H1 (cell line): Measurements from ENCODE around the gene CEP170. TPM values are rescaled to one million over a fixed set of nuclear protein-coding genes. Genes with fewer than 3 reads are reported as not detected.

Source experiments
- CTCF ChIA-PET: fragments of 300-600 bp; sonication (Branson Sonifier 250); formaldehyde crosslinking; loops from one replicate; lab custom pipeline; 2021; ENCODE audit not compliant: partially characterized antibody; lab: Charles Lee
- POLR2A ChIA-PET: fragments of 300-600 bp; sonication (Branson Sonifier 250); formaldehyde crosslinking; loops from one replicate; lab custom pipeline; 2021; ENCODE audit warnings: inconsistent platforms; ENCODE audit not compliant: partially characterized antibody; lab: Charles Lee
- DNase-seq, 2 experiments: peaks; one replicate each; pipeline versions ENCODE4 v3.0.0 to v3.0.0-alpha.2; 2010 to 2022; ENCODE audit warnings: low spot score in 2 of 2, low read depth in 1 of 2, mixed read lengths in 1 of 2
- FAIRE-seq: peaks from 2 replicates; lab custom pipeline; 2011; peaks lifted over from hg19 to GRCh38; lab: Jason Lieb, UNC
- H2AFZ ChIP-seq: 2 replicates; pipeline ENCODE4 v1.8.1; 2012; ENCODE audit warnings: low read length, inconsistent platforms
- H2AK5ac ChIP-seq: 2 replicates; pipeline ENCODE4 v1.6.1; 2013; ENCODE audit warnings: low read depth, low read length
- H2BK120ac ChIP-seq: replicated peaks from 2 replicates; pipeline ENCODE3; 2013; ENCODE audit warnings: low read depth, low read length, inconsistent platforms
- H2BK12ac ChIP-seq: 2 replicates; pipeline ENCODE4 v1.6.1; 2013; ENCODE audit warnings: low read depth, low read length
- H2BK15ac ChIP-seq: 2 replicates; pipeline ENCODE4 v1.6.1; 2013; ENCODE audit warnings: low read length
- H2BK20ac ChIP-seq: 2 replicates; pipeline ENCODE4 v1.6.1; 2013; ENCODE audit warnings: low read length
- H2BK5ac ChIP-seq: 2 replicates; pipeline ENCODE4 v1.6.1; 2013; ENCODE audit warnings: low read depth, low read length
- H3K14ac ChIP-seq: 2 replicates; pipeline ENCODE4 v1.6.1; 2013; ENCODE audit warnings: inconsistent platforms; ENCODE audit not compliant: insufficient read length
- H3K18ac ChIP-seq: 2 replicates; pipeline ENCODE4 v1.6.1; 2013; ENCODE audit warnings: low read length; ENCODE audit errors: extremely low read depth
- H3K23ac ChIP-seq: 2 replicates; pipeline ENCODE4 v1.6.1; 2013; ENCODE audit warnings: inconsistent platforms; ENCODE audit not compliant: insufficient read length
- H3K23me2 ChIP-seq: 2 replicates; pipeline ENCODE4 v1.6.1; 2013; ENCODE audit warnings: low read depth, low read length
- H3K27ac ChIP-seq: 2 replicates; pipeline ENCODE4 v1.6.1; 2011; ENCODE audit warnings: low read depth, low read length, inconsistent platforms
- H3K27me3 ChIP-seq, 4 experiments: replicated peaks in 1 of 4; 1 replicate in 1 of 4; 2 replicates in 3 of 4; pipeline versions ENCODE4 v1.6.1 to v1.8.1; 2011 to 2013; ENCODE audit warnings: low read length in 3 of 4, mild to moderate bottlenecking in 3 of 4, inconsistent platforms in 2 of 4, mixed read lengths in 2 of 4, moderate library complexity in 1 of 4; ENCODE audit not compliant: control insufficient read depth in 3 of 4, insufficient read depth in 3 of 4; ENCODE audit errors: extremely low read depth in 1 of 4
- H3K36me3 ChIP-seq, 4 experiments: 2 replicates each; pipeline versions ENCODE4 v1.6.1 to v1.8.1; 2011 to 2013; ENCODE audit warnings: mild to moderate bottlenecking in 4 of 4, low read length in 3 of 4, moderate library complexity in 2 of 4, control low read depth in 1 of 4, inconsistent platforms in 1 of 4; ENCODE audit not compliant: insufficient read depth in 4 of 4, control insufficient read depth in 2 of 4
- H3K4ac ChIP-seq: replicated peaks from 2 replicates; pipeline ENCODE3; 2013; ENCODE audit warnings: low read length, low read depth, mixed read lengths, inconsistent platforms; ENCODE audit not compliant: insufficient read length
- H3K4me1 ChIP-seq, 4 experiments: replicated peaks in 1 of 4; 1 replicate in 1 of 4; 2 replicates in 3 of 4; pipeline versions ENCODE4 v1.6.1 to v1.8.1; 2011 to 2013; ENCODE audit warnings: low read length in 3 of 4, inconsistent platforms in 2 of 4, mixed read lengths in 1 of 4; ENCODE audit not compliant: insufficient read depth in 4 of 4, control insufficient read depth in 3 of 4
- H3K4me2 ChIP-seq, 2 experiments: 2 replicates each; pipeline versions ENCODE4 v1.6.1 to v1.8.1; 2011 to 2013; ENCODE audit warnings: low read depth in 2 of 2, low read length in 2 of 2, control low read depth in 1 of 2, inconsistent platforms in 1 of 2, mild to moderate bottlenecking in 1 of 2; ENCODE audit not compliant: insufficient read depth in 1 of 2
- H3K4me3 ChIP-seq, 4 experiments: fragments of 200-600, 300-600 bp in 1 of 4; sonication (generic), shearing (Covaris generic), sonication (Bioruptor Twin) in 1 of 4; 2 replicates each; pipeline versions ENCODE4 v1.5.1 to v1.8.1; 2011 to 2016; ENCODE audit warnings: low read length in 4 of 4, low read depth in 3 of 4, control low read depth in 2 of 4, inconsistent platforms in 2 of 4, mild to moderate bottlenecking in 2 of 4, mixed read lengths in 1 of 4, moderate library complexity in 1 of 4; ENCODE audit not compliant: insufficient read depth in 2 of 4; ENCODE audit errors: extremely low read depth in 1 of 4
- H3K56ac ChIP-seq: replicated peaks from 2 replicates; pipeline ENCODE3; 2013; ENCODE audit warnings: low read depth, mild to moderate bottlenecking, mixed read lengths, low read length, inconsistent platforms; ENCODE audit not compliant: insufficient read length
- H3K79me1 ChIP-seq: 2 replicates; pipeline ENCODE4 v1.6.1; 2013; ENCODE audit warnings: low read depth, low read length, control low read depth
- H3K79me2 ChIP-seq, 2 experiments: 2 replicates each; pipeline versions ENCODE4 v1.6.1 to v1.8.1; 2012 to 2013; ENCODE audit warnings: low read length in 2 of 2, mild to moderate bottlenecking in 2 of 2, inconsistent platforms in 1 of 2; ENCODE audit not compliant: insufficient read depth in 2 of 2, control insufficient read depth in 1 of 2
- H3K9ac ChIP-seq, 4 experiments: replicated peaks in 1 of 4; 1 replicate in 1 of 4; 2 replicates in 3 of 4; pipeline versions ENCODE4 v1.6.1 to v1.8.1; 2011 to 2013; ENCODE audit warnings: low read depth in 3 of 4, low read length in 3 of 4, control low read depth in 2 of 4, mild to moderate bottlenecking in 2 of 4, moderate library complexity in 2 of 4, inconsistent platforms in 1 of 4; ENCODE audit errors: extremely low read depth in 1 of 4
- H3K9me3 ChIP-seq, 2 experiments: 2 replicates each; pipeline versions ENCODE4 v1.6.1 to v1.8.1; 2012 to 2013; ENCODE audit warnings: mild to moderate bottlenecking in 2 of 2, moderate library complexity in 2 of 2, control low read depth in 1 of 2, inconsistent platforms in 1 of 2, low read depth in 1 of 2, low read length in 1 of 2, mixed read lengths in 1 of 2; ENCODE audit not compliant: insufficient read depth in 2 of 2
- H4K20me1 ChIP-seq, 2 experiments: replicated peaks in 1 of 2; 2 replicates each; pipeline versions ENCODE3 to v1.8.1; 2011 to 2013; ENCODE audit warnings: inconsistent platforms in 2 of 2, low read length in 2 of 2, mild to moderate bottlenecking in 1 of 2; ENCODE audit not compliant: insufficient read depth in 2 of 2, control insufficient read depth in 1 of 2
- H4K5ac ChIP-seq: 2 replicates; pipeline ENCODE4 v1.6.1; 2013; ENCODE audit warnings: low read length, low read depth, mixed read lengths, inconsistent platforms; ENCODE audit not compliant: insufficient read length
- H4K8ac ChIP-seq: 2 replicates; pipeline ENCODE4 v1.8.0; 2013; ENCODE audit warnings: mild to moderate bottlenecking, moderate library complexity, low read length, inconsistent platforms; ENCODE audit not compliant: insufficient read depth; ENCODE audit errors: extremely low read depth
- H4K91ac ChIP-seq: replicated peaks from 2 replicates; pipeline ENCODE3; 2013; ENCODE audit warnings: low read length, mixed read lengths, inconsistent platforms; ENCODE audit not compliant: insufficient read length
- ASH2L ChIP-seq: fragments of 200-600, 300-600 bp; sonication (generic); IDR thresholded peaks from one replicate; pipeline ENCODE4 v1.7.1; 2017; ENCODE audit warnings: low read length
- CHD2 ChIP-seq: IDR thresholded peaks from 2 replicates; pipeline ENCODE4 v1.6.1; 2012; ENCODE audit warnings: low read length, improper control_type of control experiment
- CTCF ChIP-seq, 3 experiments: IDR thresholded peaks; 1 replicate in 2 of 3; 2 replicates in 1 of 3; pipeline versions ENCODE4 v1.5.1 to v1.6.1; 2011; ENCODE audit warnings: low read length in 3 of 3, mild to moderate bottlenecking in 3 of 3, inconsistent platforms in 2 of 3, low read depth in 1 of 3, moderate library complexity in 1 of 3; ENCODE audit not compliant: insufficient read depth in 1 of 3; ENCODE audit errors: control extremely low read depth in 1 of 3
- EP300 ChIP-seq, 2 experiments: IDR thresholded peaks; 1 replicate in 1 of 2; 2 replicates in 1 of 2; pipeline ENCODE4 v1.6.1; 2011 to 2012; ENCODE audit warnings: low read depth in 2 of 2, low read length in 2 of 2, mild to moderate bottlenecking in 2 of 2, borderline replicate concordance in 1 of 2, inconsistent platforms in 1 of 2, moderate library complexity in 1 of 2
- GABPA ChIP-seq: IDR thresholded peaks from 2 replicates; pipeline ENCODE4 v1.6.1; 2011; ENCODE audit warnings: mild to moderate bottlenecking, low read length, moderate library complexity, borderline replicate concordance; ENCODE audit not compliant: insufficient read depth
- JUND ChIP-seq: IDR thresholded peaks from 2 replicates; pipeline ENCODE4 v1.6.1; 2011; ENCODE audit warnings: mild to moderate bottlenecking, improper control_type of control experiment, low read length
- RAD21 ChIP-seq, 2 experiments: IDR thresholded peaks in 1 of 2; conservative IDR thresholded peaks in 1 of 2; 2 replicates each; pipeline ENCODE4 v1.6.1; 2011; ENCODE audit warnings: low read depth in 2 of 2, low read length in 2 of 2, improper control_type of control experiment in 1 of 2, inconsistent platforms in 1 of 2, mild to moderate bottlenecking in 1 of 2, moderate library complexity in 1 of 2
- SAP30 ChIP-seq: fragments of 300-600 bp; sonication (generic); IDR thresholded peaks from 2 replicates; pipeline ENCODE4 v1.7.1; 2012; ENCODE audit warnings: low read length, moderate library complexity, mild to moderate bottlenecking, inconsistent platforms; ENCODE audit not compliant: insufficient read depth, insufficient replicate concordance
- SIN3A ChIP-seq, 2 experiments: IDR thresholded peaks in 1 of 2; conservative IDR thresholded peaks in 1 of 2; 2 replicates each; pipeline ENCODE4 v1.6.1; 2011 to 2012; ENCODE audit warnings: low read length in 2 of 2, improper control_type of control experiment in 1 of 2, low read depth in 1 of 2, mild to moderate bottlenecking in 1 of 2
- TAF1 ChIP-seq: IDR thresholded peaks from 2 replicates; pipeline ENCODE4 v1.6.1; 2011; ENCODE audit warnings: mild to moderate bottlenecking, low read depth, low read length
- TAF7 ChIP-seq: optimal IDR thresholded peaks from 2 replicates; pipeline ENCODE3; 2011; ENCODE audit warnings: low read depth, mild to moderate bottlenecking, inconsistent platforms, low read length, moderate library complexity, borderline replicate concordance
- WGBS, 2 experiments: shearing (Covaris generic) in 1 of 2; methylation state at CpG; one replicate each; pipeline versions ENCODE4 v1.1.6 to v1.1.7; 2013 to 2015; ENCODE audit warnings: low lambda C conversion rate in 2 of 2, mixed read lengths in 2 of 2, inconsistent platforms in 1 of 2, low coverage in 1 of 2, missing lambda C conversion rate in 1 of 2; ENCODE audit not compliant: insufficient replicate concordance in 2 of 2, insufficient coverage in 1 of 2, insufficient read length in 1 of 2; ENCODE audit errors: extremely low coverage in 1 of 2, missing lambda C conversion rate in 1 of 2; 5-methylcytosine and 5-hydroxymethylcytosine counted together
- polyA plus RNA-seq, 7 experiments: library from polyadenylated mRNA; depleted of rRNA in 3 of 7; stranded (reverse) in 5 of 7; unstranded in 2 of 7; fragments of >200 nt in 5 of 7; fragments of 200-250 nt in 2 of 7; gene quantifications; 1 replicate in 5 of 7; 2 replicates in 1 of 7; 4 replicates in 1 of 7; pipeline versions ENCODE4 v1.2.1 to v1.2.3, GENCODE V29; 2011 to 2013; ENCODE audit warnings: missing spikeins in 2 of 7, mixed read lengths in 2 of 7
- total RNA-seq: library from RNA; stranded (reverse); fragmentation: NEBNext Ultra II Directional; extraction: Animal tissue kit (Norgen Biotek cat#: 25700); gene quantifications from 2 replicates; pipeline ENCODE4 v1.2.1, GENCODE V29; 2021

Gene CEP170
- total and polyA plus RNA-seq, 2 of the 8 experiments (the other 6 are each of a cell fraction or from before 2014, with no cell fraction given): 33.1 to 97.2 TPM

DNA sequence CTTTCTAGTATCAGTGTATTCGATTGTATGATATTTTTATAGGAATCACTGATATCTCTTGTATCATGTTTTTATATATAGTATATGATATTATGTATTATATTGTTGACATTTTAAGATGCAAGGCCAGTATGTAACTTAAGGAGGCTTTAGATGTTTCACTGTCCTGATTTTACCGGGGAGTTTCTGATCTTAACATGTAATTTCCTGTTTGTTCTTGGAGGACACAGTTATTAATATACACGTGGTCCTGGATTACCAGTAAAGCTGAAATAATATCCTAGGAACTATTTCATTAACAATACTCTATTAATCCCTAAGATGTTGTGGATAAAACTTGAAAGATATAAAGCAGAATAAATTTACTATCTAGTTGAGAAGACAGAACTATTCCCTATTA lies 20.2 kb upstream of the CEP170 start:
- H3K14ac ChIP-seq: no peak overlapping the region
- H2AFZ ChIP-seq: no peak overlapping the region
- POLR2A ChIA-PET: no interaction called here
- no peak overlapping the region for H2BK5ac ChIP-seq
- no peaks in the 10 kb centered on the region for H3K27me3 ChIP-seq
- H3K79me2 ChIP-seq: no peaks in the 10 kb centered on the region
- no peaks in the 10 kb centered on the region for H3K9me3 ChIP-seq
- 91% methylated on average over 3 of the region's 3 CpGs; no CpG with 5 or more reads in 1 of the 2 experiments for WGBS, 2 experiments
- peaks cover 0 to 4% (median 0%) of the 10 kb centered on the region in 4 experiments; a peak in 1 of 8 replicates for H3K36me3 ChIP-seq
- no peak overlapping the region for H3K4me2 ChIP-seq
- H4K8ac ChIP-seq: no peak overlapping the region
- H3K23me2 ChIP-seq: no peaks in the 10 kb centered on the region
- no peak overlapping the region for H3K23ac ChIP-seq
- no peaks in the 10 kb centered on the region for H3K4me1 ChIP-seq
- no peak overlapping the region for H3K4me3 ChIP-seq
- no peak overlapping the region for H3K56ac ChIP-seq
- no peak overlapping the region for H2BK20ac ChIP-seq
- H3K9ac ChIP-seq: no peak overlapping the region
- H3K18ac ChIP-seq: no peak overlapping the region
- no peak overlapping the region for H3K27ac ChIP-seq
- CTCF ChIA-PET: no interaction called here
- no peak overlapping the region for H3K4ac ChIP-seq
- H3K79me1 ChIP-seq: no peaks in the 10 kb centered on the region
- H4K5ac ChIP-seq: no peak overlapping the region
- H4K91ac ChIP-seq: no peak overlapping the region
- no peak for FAIRE-seq
- H2BK15ac ChIP-seq: no peak overlapping the region
- no peak for DNase-seq
- no peak overlapping the region for H2BK12ac ChIP-seq
- no peaks in the 10 kb centered on the region for H4K20me1 ChIP-seq
- H2AK5ac ChIP-seq: no peak overlapping the region
- H2BK120ac ChIP-seq: no peak overlapping the region
- TF ChIP-seq EP300 (IDR thresholded peaks at IDR 0.05; ENCODE audit: borderline replicate concordance in 1 of 2, low read depth in 2 of 2, low read length in 2 of 2) (no peak), SAP30 (no peak), ASH2L (no peak), JUND (no peak), TAF7 (no peak), CTCF (IDR thresholded peaks at IDR 0.05; ENCODE audit: control extremely low read depth in 1 of 3, insufficient read depth in 1 of 3, low read depth in 1 of 3, low read length in 3 of 3) (no peak), GABPA (no peak), TAF1 (no peak), RAD21 (IDR thresholded peaks at IDR 0.05 in 1 of 2, conservative IDR thresholded peaks at IDR 0.05 in 1 of 2; ENCODE audit: low read depth in 2 of 2, low read length in 2 of 2) (no peak), CHD2 (no peak), SIN3A (conservative IDR thresholded peaks at IDR 0.05 in 1 of 2, IDR thresholded peaks at IDR 0.05 in 1 of 2; ENCODE audit: low read depth in 1 of 2, low read length in 2 of 2) (no peak)
